Nephron (organoid): ENCODE results near the gene DENND1A.
"Not testable (repeated sequence)": the region's sequence is repeated elsewhere in the genome, so short reads cannot be mapped to it uniquely, and the experiment has no call there.

Source experiments
- H3K27ac Mint-ChIP-seq, 3 experiments: 2 replicates each; pipeline ENCODE4 v1.8.0; 2020; ENCODE audit warnings: mixed read lengths in 3 of 3, mild to moderate bottlenecking in 2 of 3, moderate library complexity in 1 of 3
- H3K27me3 Mint-ChIP-seq: 2 replicates; pipeline ENCODE4 v1.8.0; 2021; ENCODE audit warnings: low read depth, mild to moderate bottlenecking, moderate library complexity, mixed read lengths
- H3K36me3 Mint-ChIP-seq: 2 replicates; pipeline ENCODE4 v1.8.0; 2020; ENCODE audit warnings: low read depth, mixed read lengths
- H3K4me1 Mint-ChIP-seq: 2 replicates; pipeline ENCODE4 v1.8.0; 2020; ENCODE audit warnings: mixed read lengths
- H3K4me3 Mint-ChIP-seq, 3 experiments: 2 replicates each; pipeline ENCODE4 v1.8.0; 2020; ENCODE audit warnings: mild to moderate bottlenecking in 3 of 3, mixed read lengths in 3 of 3, moderate library complexity in 2 of 3
- H3K9me3 Mint-ChIP-seq: 2 replicates; pipeline ENCODE4 v1.8.0; 2020; ENCODE audit warnings: mixed read lengths
- TF ChIP-seq, protein P1 (sequence below), 3 experiments: fragments of 200-600 bp; sonication (generic); IDR thresholded peaks; one replicate each; pipeline ENCODE4 v1.5.0; 2021; ENCODE audit warnings: antibody characterized with exemption in 3 of 3; ENCODE audit not compliant: unreplicated experiment in 3 of 3

Gene DENND1A, protein sequence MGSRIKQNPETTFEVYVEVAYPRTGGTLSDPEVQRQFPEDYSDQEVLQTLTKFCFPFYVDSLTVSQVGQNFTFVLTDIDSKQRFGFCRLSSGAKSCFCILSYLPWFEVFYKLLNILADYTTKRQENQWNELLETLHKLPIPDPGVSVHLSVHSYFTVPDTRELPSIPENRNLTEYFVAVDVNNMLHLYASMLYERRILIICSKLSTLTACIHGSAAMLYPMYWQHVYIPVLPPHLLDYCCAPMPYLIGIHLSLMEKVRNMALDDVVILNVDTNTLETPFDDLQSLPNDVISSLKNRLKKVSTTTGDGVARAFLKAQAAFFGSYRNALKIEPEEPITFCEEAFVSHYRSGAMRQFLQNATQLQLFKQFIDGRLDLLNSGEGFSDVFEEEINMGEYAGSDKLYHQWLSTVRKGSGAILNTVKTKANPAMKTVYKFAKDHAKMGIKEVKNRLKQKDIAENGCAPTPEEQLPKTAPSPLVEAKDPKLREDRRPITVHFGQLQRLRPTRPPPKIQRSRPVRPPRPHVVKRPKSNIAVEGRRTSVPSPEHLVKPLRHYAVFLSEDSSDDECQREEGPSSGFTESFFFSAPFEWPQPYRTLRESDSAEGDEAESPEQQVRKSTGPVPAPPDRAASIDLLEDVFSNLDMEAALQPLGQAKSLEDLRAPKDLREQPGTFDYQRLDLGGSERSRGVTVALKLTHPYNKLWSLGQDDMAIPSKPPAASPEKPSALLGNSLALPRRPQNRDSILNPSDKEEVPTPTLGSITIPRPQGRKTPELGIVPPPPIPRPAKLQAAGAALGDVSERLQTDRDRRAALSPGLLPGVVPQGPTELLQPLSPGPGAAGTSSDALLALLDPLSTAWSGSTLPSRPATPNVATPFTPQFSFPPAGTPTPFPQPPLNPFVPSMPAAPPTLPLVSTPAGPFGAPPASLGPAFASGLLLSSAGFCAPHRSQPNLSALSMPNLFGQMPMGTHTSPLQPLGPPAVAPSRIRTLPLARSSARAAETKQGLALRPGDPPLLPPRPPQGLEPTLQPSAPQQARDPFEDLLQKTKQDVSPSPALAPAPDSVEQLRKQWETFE

GRCh38 chr9:123929870-123930831 lies at the start of gene DENND1A:
Gene DENND1A (minus strand): TSS chr9:123930126. CDS start chr9:123929905, 221 bp downstream.
- no peaks in the 10 kb centered on the region for H3K9me3 Mint-ChIP-seq
- peaks cover 8% of the 10 kb centered on the region for H3K27me3 Mint-ChIP-seq
- H3K36me3 Mint-ChIP-seq = peaks cover 2% of the 10 kb centered on the region
- peaks cover 30% of the 10 kb centered on the region for H3K4me1 Mint-ChIP-seq
- TF ChIP-seq, protein P1, sequence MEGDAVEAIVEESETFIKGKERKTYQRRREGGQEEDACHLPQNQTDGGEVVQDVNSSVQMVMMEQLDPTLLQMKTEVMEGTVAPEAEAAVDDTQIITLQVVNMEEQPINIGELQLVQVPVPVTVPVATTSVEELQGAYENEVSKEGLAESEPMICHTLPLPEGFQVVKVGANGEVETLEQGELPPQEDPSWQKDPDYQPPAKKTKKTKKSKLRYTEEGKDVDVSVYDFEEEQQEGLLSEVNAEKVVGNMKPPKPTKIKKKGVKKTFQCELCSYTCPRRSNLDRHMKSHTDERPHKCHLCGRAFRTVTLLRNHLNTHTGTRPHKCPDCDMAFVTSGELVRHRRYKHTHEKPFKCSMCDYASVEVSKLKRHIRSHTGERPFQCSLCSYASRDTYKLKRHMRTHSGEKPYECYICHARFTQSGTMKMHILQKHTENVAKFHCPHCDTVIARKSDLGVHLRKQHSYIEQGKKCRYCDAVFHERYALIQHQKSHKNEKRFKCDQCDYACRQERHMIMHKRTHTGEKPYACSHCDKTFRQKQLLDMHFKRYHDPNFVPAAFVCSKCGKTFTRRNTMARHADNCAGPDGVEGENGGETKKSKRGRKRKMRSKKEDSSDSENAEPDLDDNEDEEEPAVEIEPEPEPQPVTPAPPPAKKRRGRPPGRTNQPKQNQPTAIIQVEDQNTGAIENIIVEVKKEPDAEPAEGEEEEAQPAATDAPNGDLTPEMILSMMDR (IDR thresholded peaks at IDR 0.05; ENCODE audit: unreplicated experiment in 3 of 3) = no peak
- peak within 1 kb of the TSS; percentile 87 to 94 (median 91) for H3K4me3 Mint-ChIP-seq
- H3K27ac Mint-ChIP-seq = peak within 1 kb of the TSS; percentile 70 to 85 (median 80)

- Mint-ChIP-seq H3K27me3 (peaks cover 59% of the 10 kb centered on the region), H3K36me3 (no peaks in the 10 kb centered on the region), H3K4me3 (no peak overlapping the region), H3K27ac (no peak overlapping the region), H3K9me3 (no peaks in the 10 kb centered on the region), H3K4me1 (no peaks in the 10 kb centered on the region)
- TF ChIP-seq, protein P1 (IDR thresholded peaks at IDR 0.05; ENCODE audit: unreplicated experiment in 3 of 3) = no peak
Observed at GRCh38 chr9:123978981-123979380, 49.1 kb upstream of the DENND1A start.

DNA sequence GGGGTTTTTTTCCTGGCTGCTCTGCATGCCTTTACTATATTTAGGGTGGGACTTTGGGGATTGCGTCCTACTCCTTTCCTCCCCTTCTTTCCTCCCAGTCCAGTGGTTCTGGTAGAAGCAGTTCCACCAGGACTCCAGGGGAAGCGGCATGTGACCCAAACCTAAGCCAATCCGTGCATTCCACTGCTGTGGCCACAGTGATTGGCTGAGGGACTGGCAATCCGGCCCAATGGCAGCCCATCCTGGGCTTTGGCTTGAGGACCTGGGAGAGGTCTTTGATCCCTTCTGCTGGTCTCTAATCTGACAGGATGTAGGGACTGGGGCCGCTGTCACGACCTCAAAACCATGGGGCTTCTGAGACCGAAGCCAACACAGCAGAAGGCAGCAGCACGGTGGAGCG lies 46.7 kb upstream of the DENND1A start:
- not testable (repeated sequence) for H3K27ac Mint-ChIP-seq, H3K36me3 Mint-ChIP-seq, H3K9me3 Mint-ChIP-seq, H3K4me1 Mint-ChIP-seq, H3K4me3 Mint-ChIP-seq
- H3K27me3 Mint-ChIP-seq = peaks cover 35% of the 10 kb centered on the region

DNA sequence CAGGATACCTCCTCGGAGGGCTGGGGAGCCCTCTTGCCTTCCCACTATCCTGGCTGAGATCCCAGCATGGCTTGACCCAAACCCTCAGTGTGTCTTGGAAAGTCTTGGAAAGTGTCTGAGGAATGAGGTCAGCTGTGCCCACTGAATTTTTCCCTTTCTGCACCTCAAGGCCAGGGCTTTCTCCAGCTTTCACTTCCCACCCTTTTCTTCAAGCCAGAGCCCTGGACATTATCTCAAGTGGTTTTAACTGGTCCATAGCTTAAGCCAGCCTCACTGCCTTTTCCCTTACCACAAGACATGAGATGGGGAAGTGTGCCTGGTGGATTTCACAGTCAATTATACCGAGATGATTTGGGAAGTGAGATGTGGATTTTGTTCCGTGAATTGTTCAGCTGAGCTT lies 45.9 kb upstream of the DENND1A start:
- Mint-ChIP-seq H3K9me3 (no peaks in the 10 kb centered on the region), H3K27ac (no peak overlapping the region), H3K4me1 (no peaks in the 10 kb centered on the region), H3K36me3 (no peaks in the 10 kb centered on the region), H3K4me3 (no peak overlapping the region), H3K27me3 (peaks cover 28% of the 10 kb centered on the region)
- TF ChIP-seq, protein P1 (IDR thresholded peaks at IDR 0.05; ENCODE audit: unreplicated experiment in 3 of 3) = no peak

- Mint-ChIP-seq H3K27ac (no peak overlapping the region), H3K4me1 (no peaks in the 10 kb centered on the region), H3K27me3 (peaks cover 18% of the 10 kb centered on the region), H3K36me3 (no peaks in the 10 kb centered on the region), H3K9me3 (no peaks in the 10 kb centered on the region), H3K4me3 (no peak overlapping the region)
- TF ChIP-seq, protein P1 (IDR thresholded peaks at IDR 0.05; ENCODE audit: unreplicated experiment in 3 of 3) = no peak
Observed at GRCh38 chr9:123974471-123974870, 44.5 kb upstream of the DENND1A start.
